Measurements from ENCODE around the gene CAMK4.

Gene CAMK4

DNA sequence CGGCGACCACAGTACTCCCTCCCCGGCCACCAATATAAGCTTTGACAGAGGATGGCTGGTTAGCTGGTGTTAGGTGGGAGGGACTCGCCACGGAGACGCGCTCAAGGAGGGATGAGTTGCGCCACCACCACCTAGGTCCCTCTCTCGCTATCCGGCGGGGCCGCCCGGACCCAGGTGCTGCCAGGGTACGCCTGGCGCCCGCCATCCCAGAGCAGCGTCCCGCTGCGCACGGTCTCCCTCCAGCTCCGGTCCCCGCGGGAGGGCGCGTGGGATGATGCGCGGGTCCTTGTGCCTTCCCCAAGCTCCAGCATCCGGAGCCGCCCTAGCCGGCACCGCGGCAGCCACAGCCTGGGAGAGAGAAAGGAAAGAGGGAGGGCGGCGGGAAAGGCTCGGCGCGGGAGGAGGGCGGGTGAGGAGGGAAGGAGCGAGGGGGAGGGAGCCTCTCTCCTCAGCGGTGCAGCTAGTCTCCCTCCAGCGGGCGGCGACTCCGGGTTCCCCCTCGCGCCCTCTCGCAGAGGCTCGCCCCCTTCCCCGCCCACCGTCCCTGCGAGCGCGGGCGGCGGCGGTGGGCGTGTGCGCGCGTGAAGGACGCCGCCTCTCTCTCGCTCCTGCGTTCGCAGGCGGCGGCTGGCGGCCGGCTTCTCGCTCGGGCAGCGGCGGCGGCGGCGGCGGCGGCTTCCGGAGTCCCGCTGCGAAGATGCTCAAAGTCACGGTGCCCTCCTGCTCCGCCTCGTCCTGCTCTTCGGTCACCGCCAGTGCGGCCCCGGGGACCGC, at the start of gene CAMK4 (continued):
- TF ChIP-seq, protein P1, sequence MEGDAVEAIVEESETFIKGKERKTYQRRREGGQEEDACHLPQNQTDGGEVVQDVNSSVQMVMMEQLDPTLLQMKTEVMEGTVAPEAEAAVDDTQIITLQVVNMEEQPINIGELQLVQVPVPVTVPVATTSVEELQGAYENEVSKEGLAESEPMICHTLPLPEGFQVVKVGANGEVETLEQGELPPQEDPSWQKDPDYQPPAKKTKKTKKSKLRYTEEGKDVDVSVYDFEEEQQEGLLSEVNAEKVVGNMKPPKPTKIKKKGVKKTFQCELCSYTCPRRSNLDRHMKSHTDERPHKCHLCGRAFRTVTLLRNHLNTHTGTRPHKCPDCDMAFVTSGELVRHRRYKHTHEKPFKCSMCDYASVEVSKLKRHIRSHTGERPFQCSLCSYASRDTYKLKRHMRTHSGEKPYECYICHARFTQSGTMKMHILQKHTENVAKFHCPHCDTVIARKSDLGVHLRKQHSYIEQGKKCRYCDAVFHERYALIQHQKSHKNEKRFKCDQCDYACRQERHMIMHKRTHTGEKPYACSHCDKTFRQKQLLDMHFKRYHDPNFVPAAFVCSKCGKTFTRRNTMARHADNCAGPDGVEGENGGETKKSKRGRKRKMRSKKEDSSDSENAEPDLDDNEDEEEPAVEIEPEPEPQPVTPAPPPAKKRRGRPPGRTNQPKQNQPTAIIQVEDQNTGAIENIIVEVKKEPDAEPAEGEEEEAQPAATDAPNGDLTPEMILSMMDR (tag by site-specific recombination; IDR thresholded peaks at IDR 0.05), result peak; percentile 66; the same call in 1 of the 2 replicates
- TF ChIP-seq ZNF626 (tag by site-specific recombination; IDR thresholded peaks at IDR 0.05) (no peak), RBAK (tag by site-specific recombination; IDR thresholded peaks at IDR 0.05) (no peak), ZNF10 (tag by site-specific recombination; IDR thresholded peaks at IDR 0.05) (no peak; the same call in 1 of the 2 replicates), ZNF830 (tag by site-specific recombination; IDR thresholded peaks at IDR 0.05; ENCODE audit: low read depth) (no peak), ZSCAN23 (tag by site-specific recombination; IDR thresholded peaks at IDR 0.05) (no peak), ZSCAN16 (tag by site-specific recombination; IDR thresholded peaks at IDR 0.05) (no peak), ZNF174 (tag by site-specific recombination; IDR thresholded peaks at IDR 0.05) (no peak), ZNF571 (tag by site-specific recombination; IDR thresholded peaks at IDR 0.05) (no peak), ZNF214 (tag by site-specific recombination; IDR thresholded peaks at IDR 0.05; ENCODE audit: borderline replicate concordance) (no peak), SETDB1 (IDR thresholded peaks at IDR 0.05; ENCODE audit: insufficient read length, low read length) (no peak), ZNF777 (tag by site-specific recombination; IDR thresholded peaks at IDR 0.05; ENCODE audit: borderline replicate concordance) (peak; percentile 66; the same call in 1 of the 2 replicates), GLI2 (tag by site-specific recombination; IDR thresholded peaks at IDR 0.05; ENCODE audit: borderline replicate concordance, low read depth) (no peak), WT1 (tag by site-specific recombination; IDR thresholded peaks at IDR 0.05) (peak; percentile 71), ZNF266 (tag by site-specific recombination; IDR thresholded peaks at IDR 0.05; ENCODE audit: low read depth) (no peak), ZNF19 (tag by site-specific recombination; IDR thresholded peaks at IDR 0.05; ENCODE audit: low read depth) (no peak), ZNF366 (tag by site-specific recombination; conservative IDR thresholded peaks at IDR 0.05) (peak; percentile 97), ZNF341 (tag by site-specific recombination; IDR thresholded peaks at IDR 0.05; ENCODE audit: low read depth) (peak; percentile 72; the same call in 1 of the 2 replicates), ZNF404 (tag by site-specific recombination; IDR thresholded peaks at IDR 0.05) (no peak), ZNF433 (tag by site-specific recombination; IDR thresholded peaks at IDR 0.05; ENCODE audit: low read depth) (no peak), ZNF561 (tag by site-specific recombination; IDR thresholded peaks at IDR 0.05; ENCODE audit: borderline replicate concordance) (peak; percentile 66; the same call in 1 of the 2 replicates), ZNF211 (tag by site-specific recombination; IDR thresholded peaks at IDR 0.05; ENCODE audit: low read depth) (no peak)
- TF ChIP-seq, protein P2, sequence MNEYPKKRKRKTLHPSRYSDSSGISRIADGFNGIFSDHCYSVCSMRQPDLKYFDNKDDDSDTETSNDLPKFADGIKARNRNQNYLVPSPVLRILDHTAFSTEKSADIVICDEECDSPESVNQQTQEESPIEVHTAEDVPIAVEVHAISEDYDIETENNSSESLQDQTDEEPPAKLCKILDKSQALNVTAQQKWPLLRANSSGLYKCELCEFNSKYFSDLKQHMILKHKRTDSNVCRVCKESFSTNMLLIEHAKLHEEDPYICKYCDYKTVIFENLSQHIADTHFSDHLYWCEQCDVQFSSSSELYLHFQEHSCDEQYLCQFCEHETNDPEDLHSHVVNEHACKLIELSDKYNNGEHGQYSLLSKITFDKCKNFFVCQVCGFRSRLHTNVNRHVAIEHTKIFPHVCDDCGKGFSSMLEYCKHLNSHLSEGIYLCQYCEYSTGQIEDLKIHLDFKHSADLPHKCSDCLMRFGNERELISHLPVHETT (tag by site-specific recombination; IDR thresholded peaks at IDR 0.05), result no peak; the same call in 1 of the 2 replicates
- TF ChIP-seq, protein P3, sequence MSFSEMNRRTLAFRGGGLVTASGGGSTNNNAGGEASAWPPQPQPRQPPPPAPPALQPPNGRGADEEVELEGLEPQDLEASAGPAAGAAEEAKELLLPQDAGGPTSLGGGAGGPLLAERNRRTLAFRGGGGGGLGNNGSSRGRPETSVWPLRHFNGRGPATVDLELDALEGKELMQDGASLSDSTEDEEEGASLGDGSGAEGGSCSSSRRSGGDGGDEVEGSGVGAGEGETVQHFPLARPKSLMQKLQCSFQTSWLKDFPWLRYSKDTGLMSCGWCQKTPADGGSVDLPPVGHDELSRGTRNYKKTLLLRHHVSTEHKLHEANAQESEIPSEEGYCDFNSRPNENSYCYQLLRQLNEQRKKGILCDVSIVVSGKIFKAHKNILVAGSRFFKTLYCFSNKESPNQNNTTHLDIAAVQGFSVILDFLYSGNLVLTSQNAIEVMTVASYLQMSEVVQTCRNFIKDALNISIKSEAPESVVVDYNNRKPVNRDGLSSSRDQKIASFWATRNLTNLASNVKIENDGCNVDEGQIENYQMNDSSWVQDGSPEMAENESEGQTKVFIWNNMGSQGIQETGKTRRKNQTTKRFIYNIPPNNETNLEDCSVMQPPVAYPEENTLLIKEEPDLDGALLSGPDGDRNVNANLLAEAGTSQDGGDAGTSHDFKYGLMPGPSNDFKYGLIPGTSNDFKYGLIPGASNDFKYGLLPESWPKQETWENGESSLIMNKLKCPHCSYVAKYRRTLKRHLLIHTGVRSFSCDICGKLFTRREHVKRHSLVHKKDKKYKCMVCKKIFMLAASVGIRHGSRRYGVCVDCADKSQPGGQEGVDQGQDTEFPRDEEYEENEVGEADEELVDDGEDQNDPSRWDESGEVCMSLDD (tag by site-specific recombination; IDR thresholded peaks at IDR 0.05), result 0 out of 2 replicates have a peak, but pooled peaks have one; percentile 38
- TF ChIP-seq, protein P4, sequence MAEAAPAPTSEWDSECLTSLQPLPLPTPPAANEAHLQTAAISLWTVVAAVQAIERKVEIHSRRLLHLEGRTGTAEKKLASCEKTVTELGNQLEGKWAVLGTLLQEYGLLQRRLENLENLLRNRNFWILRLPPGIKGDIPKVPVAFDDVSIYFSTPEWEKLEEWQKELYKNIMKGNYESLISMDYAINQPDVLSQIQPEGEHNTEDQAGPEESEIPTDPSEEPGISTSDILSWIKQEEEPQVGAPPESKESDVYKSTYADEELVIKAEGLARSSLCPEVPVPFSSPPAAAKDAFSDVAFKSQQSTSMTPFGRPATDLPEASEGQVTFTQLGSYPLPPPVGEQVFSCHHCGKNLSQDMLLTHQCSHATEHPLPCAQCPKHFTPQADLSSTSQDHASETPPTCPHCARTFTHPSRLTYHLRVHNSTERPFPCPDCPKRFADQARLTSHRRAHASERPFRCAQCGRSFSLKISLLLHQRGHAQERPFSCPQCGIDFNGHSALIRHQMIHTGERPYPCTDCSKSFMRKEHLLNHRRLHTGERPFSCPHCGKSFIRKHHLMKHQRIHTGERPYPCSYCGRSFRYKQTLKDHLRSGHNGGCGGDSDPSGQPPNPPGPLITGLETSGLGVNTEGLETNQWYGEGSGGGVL (tag by site-specific recombination; IDR thresholded peaks at IDR 0.05), result peak; percentile 100
- TF ChIP-seq, protein P5, sequence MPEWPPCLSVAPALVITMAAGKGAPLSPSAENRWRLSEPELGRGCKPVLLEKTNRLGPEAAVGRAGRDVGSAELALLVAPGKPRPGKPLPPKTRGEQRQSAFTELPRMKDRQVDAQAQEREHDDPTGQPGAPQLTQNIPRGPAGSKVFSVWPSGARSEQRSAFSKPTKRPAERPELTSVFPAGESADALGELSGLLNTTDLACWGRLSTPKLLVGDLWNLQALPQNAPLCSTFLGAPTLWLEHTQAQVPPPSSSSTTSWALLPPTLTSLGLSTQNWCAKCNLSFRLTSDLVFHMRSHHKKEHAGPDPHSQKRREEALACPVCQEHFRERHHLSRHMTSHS (tag by site-specific recombination; IDR thresholded peaks at IDR 0.05), result no peak
- TF ChIP-seq, protein P6, sequence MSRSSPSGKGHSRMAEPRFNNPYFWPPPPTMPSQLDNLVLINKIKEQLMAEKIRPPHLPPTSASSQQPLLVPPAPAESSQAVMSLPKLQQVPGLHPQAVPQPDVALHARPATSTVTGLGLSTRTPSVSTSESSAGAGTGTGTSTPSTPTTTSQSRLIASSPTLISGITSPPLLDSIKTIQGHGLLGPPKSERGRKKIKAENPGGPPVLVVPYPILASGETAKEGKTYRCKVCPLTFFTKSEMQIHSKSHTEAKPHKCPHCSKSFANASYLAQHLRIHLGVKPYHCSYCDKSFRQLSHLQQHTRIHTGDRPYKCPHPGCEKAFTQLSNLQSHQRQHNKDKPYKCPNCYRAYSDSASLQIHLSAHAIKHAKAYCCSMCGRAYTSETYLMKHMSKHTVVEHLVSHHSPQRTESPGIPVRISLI (tag by site-specific recombination; IDR thresholded peaks at IDR 0.05), result no peak
- TF ChIP-seq, protein P7, sequence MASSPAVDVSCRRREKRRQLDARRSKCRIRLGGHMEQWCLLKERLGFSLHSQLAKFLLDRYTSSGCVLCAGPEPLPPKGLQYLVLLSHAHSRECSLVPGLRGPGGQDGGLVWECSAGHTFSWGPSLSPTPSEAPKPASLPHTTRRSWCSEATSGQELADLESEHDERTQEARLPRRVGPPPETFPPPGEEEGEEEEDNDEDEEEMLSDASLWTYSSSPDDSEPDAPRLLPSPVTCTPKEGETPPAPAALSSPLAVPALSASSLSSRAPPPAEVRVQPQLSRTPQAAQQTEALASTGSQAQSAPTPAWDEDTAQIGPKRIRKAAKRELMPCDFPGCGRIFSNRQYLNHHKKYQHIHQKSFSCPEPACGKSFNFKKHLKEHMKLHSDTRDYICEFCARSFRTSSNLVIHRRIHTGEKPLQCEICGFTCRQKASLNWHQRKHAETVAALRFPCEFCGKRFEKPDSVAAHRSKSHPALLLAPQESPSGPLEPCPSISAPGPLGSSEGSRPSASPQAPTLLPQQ (tag by site-specific recombination; IDR thresholded peaks at IDR 0.05), result peak; percentile 38; the same call in 1 of the 2 replicates

Data from HEK293 (cell line).